SK-N-MC (cell line): ENCODE results near the gene PJA1.

Source experiments
- EZH2 ChIP-seq: fragments of 200-600 bp; sonication (generic); IDR thresholded peaks from one replicate; pipeline ENCODE4 v1.6.1; 2017; ENCODE audit warnings: antibody characterized with exemption
- FOXP2 ChIP-seq: optimal IDR thresholded peaks from 2 replicates; pipeline ENCODE3; 2011; ENCODE audit warnings: mild to moderate bottlenecking, moderate library complexity; ENCODE audit not compliant: insufficient read depth; ENCODE audit errors: extremely low read length, control extremely low read depth
- POLR2AphosphoS5 ChIP-seq: IDR thresholded peaks from 2 replicates; pipeline ENCODE4 v1.6.1; 2012; ENCODE audit warnings: mild to moderate bottlenecking, low read depth, low read length, borderline replicate concordance

- TF ChIP-seq EZH2: no peak
- no peak for TF ChIP-seq POLR2AphosphoS5
- no peak for TF ChIP-seq FOXP2
Measured at GRCh38 chrX:69130439-69130838, 34.8 kb downstream of the PJA1 start.
